DND-41 (cell line): ENCODE measurements around the gene MYT1.

ENCODE experiments used
- ATAC-seq: fragments of 200-7000 bp; cut with Tn5 transposase; 3 replicates; pipeline ENCODE4 v1.9.1; 2021; ENCODE audit warnings: low read depth; ENCODE audit not compliant: insufficient read depth
- DNase-seq: peaks from one replicate; pipeline ENCODE4 v3.0.0-alpha.2; 2020
- H2AFZ ChIP-seq: 2 replicates; pipeline ENCODE4 v1.6.0; 2012; ENCODE audit warnings: low read depth, low read length
- H3K27ac ChIP-seq: 2 replicates; pipeline ENCODE4 v1.5.1; 2012; ENCODE audit warnings: low read length, inconsistent platforms
- H3K27me3 ChIP-seq: fragments of 200-600 bp; sonication (generic); 2 replicates; pipeline ENCODE4 v1.6.0; 2012; ENCODE audit warnings: low read length, mild to moderate bottlenecking, inconsistent platforms; ENCODE audit not compliant: insufficient read depth, poor library complexity
- H3K36me3 ChIP-seq: 2 replicates; pipeline ENCODE4 v1.5.1; 2012; ENCODE audit warnings: low read length, inconsistent platforms; ENCODE audit not compliant: insufficient read depth
- H3K4me1 ChIP-seq: 2 replicates; pipeline ENCODE4 v1.5.1; 2012; ENCODE audit warnings: mild to moderate bottlenecking, low read length; ENCODE audit not compliant: insufficient read depth
- H3K4me2 ChIP-seq: 2 replicates; pipeline ENCODE4 v1.6.0; 2012; ENCODE audit warnings: mild to moderate bottlenecking, moderate library complexity, low read length, inconsistent platforms; ENCODE audit not compliant: insufficient read depth
- H3K4me3 ChIP-seq, 2 experiments: fragments of 200-600 bp in 1 of 2; shearing (Covaris generic) in 1 of 2; 2 replicates each; pipeline ENCODE4 v1.5.1; 2012 to 2016; ENCODE audit warnings: inconsistent platforms in 2 of 2, low read length in 2 of 2, mild to moderate bottlenecking in 2 of 2, low read depth in 1 of 2, moderate library complexity in 1 of 2
- H3K79me2 ChIP-seq: 2 replicates; pipeline ENCODE4 v1.6.0; 2012; ENCODE audit warnings: low read length, inconsistent platforms; ENCODE audit not compliant: insufficient read depth
- H3K9ac ChIP-seq: 2 replicates; pipeline ENCODE4 v1.6.0; 2012; ENCODE audit warnings: low read depth, mild to moderate bottlenecking, inconsistent platforms, low read length, moderate library complexity
- H3K9me3 ChIP-seq: 2 replicates; pipeline ENCODE4 v1.5.1; 2012; ENCODE audit warnings: low read length, moderate library complexity, mild to moderate bottlenecking, inconsistent platforms; ENCODE audit not compliant: insufficient read depth, severe bottlenecking
- H4K20me1 ChIP-seq: 2 replicates; pipeline ENCODE4 v1.6.0; 2012; ENCODE audit warnings: low read length; ENCODE audit not compliant: insufficient read depth
- EZH2 ChIP-seq: IDR thresholded peaks from 3 replicates; pipeline ENCODE4 v1.6.1; 2012; ENCODE audit warnings: borderline replicate concordance, low read depth, mild to moderate bottlenecking, moderate library complexity, low read length, inconsistent platforms; ENCODE audit not compliant: severe bottlenecking
- TF ChIP-seq, protein P1 (sequence below): IDR thresholded peaks from 2 replicates; pipeline ENCODE4 v1.5.1; 2012; ENCODE audit warnings: borderline replicate concordance, low read length, moderate library complexity, mild to moderate bottlenecking; ENCODE audit not compliant: poor library complexity, severe bottlenecking; ENCODE audit errors: extremely low read depth

Gene MYT1

DNA sequence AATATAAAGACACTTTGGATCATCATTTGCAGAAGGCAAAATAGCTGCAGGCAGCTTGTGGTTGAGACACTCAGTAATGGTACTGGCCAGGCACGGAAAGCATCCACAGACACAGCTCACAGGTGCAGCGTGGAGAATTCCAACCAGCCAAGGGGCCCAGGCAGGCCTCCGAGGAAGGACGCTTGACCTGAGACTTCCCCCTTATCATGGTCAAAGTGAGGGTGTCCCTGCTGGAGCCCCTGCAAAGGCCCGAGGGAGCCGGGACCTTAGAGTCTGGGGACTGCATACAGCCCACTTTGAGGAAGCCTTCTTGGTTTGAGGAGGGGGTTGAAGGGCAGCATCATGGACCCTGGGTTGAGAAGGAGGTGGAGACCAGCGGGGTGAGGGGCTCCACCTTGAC, 15.1 kb upstream of the MYT1 start:
- DNase-seq (no peak), ATAC-seq (no peak)
- Histone ChIP-seq H3K9me3 (peaks cover 18% of the 10 kb centered on the region), H3K9ac (no peak overlapping the region), H3K79me2 (no peaks in the 10 kb centered on the region), H3K4me1 (no peaks in the 10 kb centered on the region), H3K36me3 (no peaks in the 10 kb centered on the region), H3K27me3 (no peaks in the 10 kb centered on the region), H3K4me3 (no peak overlapping the region), H4K20me1 (peaks cover 5% of the 10 kb centered on the region), H2AFZ (no peak overlapping the region), H3K27ac (no peak overlapping the region), H3K4me2 (no peak overlapping the region)
- no peak for TF ChIP-seq EZH2
- TF ChIP-seq, protein P1, sequence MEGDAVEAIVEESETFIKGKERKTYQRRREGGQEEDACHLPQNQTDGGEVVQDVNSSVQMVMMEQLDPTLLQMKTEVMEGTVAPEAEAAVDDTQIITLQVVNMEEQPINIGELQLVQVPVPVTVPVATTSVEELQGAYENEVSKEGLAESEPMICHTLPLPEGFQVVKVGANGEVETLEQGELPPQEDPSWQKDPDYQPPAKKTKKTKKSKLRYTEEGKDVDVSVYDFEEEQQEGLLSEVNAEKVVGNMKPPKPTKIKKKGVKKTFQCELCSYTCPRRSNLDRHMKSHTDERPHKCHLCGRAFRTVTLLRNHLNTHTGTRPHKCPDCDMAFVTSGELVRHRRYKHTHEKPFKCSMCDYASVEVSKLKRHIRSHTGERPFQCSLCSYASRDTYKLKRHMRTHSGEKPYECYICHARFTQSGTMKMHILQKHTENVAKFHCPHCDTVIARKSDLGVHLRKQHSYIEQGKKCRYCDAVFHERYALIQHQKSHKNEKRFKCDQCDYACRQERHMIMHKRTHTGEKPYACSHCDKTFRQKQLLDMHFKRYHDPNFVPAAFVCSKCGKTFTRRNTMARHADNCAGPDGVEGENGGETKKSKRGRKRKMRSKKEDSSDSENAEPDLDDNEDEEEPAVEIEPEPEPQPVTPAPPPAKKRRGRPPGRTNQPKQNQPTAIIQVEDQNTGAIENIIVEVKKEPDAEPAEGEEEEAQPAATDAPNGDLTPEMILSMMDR = no peak

DNA sequence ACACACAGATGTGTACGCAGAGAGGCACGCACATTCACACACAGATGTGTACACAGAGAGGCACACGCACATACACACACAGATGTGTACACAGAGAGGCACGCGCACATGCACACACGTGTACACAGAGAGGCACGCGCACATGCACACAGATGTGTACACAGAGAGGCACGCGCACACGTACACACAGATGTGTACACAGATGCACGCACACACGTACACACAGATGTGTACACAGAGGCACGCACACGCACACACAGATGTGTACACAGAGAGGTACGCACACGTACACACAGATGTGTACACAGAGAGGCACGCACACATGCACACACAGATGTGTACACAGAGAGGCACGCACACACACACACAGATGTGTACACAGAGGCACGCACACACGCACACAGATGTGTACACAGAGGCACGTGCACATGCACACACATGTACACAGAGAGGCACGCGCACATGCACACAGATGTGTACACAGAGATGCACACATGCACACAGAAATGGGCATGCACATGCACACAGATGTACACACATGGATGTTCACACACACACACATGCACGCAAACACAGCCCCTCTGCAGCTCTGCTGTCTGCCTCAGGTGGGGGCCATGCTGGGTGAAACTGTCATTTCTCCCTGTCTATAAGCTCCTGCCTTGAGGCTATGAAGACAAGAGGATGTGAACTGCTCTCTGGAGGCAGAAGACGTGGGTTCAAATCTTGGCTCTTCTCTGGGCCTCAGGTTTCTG, 14.3 kb upstream of the MYT1 start:
- ATAC-seq = no peak

DNA sequence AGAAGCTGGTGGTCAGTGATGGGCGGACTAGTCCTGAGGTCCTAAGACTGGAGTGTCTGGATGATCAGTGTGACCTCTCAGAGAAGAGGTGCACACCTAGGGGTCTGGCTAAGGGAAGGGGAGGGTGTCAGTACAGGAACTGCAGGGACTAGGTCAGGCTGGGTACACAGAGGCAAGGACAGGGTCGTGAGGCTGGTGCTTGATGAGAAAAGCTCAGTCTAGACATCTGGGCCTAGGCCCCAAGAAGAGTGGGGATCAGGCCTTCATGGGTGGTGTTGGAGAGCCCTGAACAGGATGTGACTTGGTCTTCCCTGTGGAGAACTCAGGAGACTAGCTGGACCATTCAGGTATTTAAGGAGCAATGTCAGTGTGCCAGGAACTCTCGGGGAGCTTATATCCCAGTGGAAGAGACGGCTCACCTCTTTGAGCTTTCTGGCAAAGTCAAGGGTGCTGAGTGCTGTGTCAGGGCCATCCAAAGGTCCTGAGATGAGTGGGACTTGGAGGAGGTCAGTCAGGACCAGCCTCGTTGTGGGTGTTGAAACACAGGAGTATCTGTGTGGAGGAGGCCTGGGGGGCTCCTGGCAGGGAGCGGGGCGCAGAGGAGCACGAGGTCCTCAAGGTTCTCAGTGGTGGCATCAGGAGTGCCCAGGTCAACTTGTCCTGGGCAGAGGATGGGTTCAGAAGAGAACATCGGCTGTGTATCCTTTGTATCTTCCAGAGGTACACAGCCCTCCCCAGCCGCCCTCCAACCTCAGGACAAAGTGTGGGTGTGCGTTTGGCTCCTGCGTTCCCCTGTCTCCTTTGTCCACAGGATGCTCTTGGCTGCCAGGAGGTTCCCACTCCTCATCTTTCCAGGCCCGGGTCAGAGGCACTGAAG, 13.3 kb upstream of the MYT1 start:
- Histone ChIP-seq H3K27me3 (no peaks in the 10 kb centered on the region), H3K4me1 (no peaks in the 10 kb centered on the region), H3K4me3 (no peak overlapping the region), H3K27ac (no peak overlapping the region), H4K20me1 (peaks cover 10% of the 10 kb centered on the region), H2AFZ (no peak overlapping the region), H3K4me2 (no peak overlapping the region), H3K9me3 (peaks cover 3% of the 10 kb centered on the region), H3K79me2 (no peaks in the 10 kb centered on the region), H3K9ac (no peak overlapping the region), H3K36me3 (no peaks in the 10 kb centered on the region)
- DNase-seq (no peak), ATAC-seq (no peak)
- TF ChIP-seq, protein P1 = no peak
- TF ChIP-seq EZH2 = no peak

More for the DNA sequence above, 14.3 kb upstream of the MYT1 start:
- H3K4me3 ChIP-seq = no peak overlapping the region
- no peak overlapping the region for H3K9ac ChIP-seq
- H3K36me3 ChIP-seq = no peaks in the 10 kb centered on the region
- H3K27ac ChIP-seq = no peak overlapping the region
- H3K4me1 ChIP-seq = no peaks in the 10 kb centered on the region
- peaks cover 13% of the 10 kb centered on the region for H3K9me3 ChIP-seq
- no peak overlapping the region for H2AFZ ChIP-seq
- H4K20me1 ChIP-seq = peaks cover 10% of the 10 kb centered on the region
- no peaks in the 10 kb centered on the region for H3K79me2 ChIP-seq
- no peak overlapping the region for H3K4me2 ChIP-seq
- TF ChIP-seq EZH2 = no peak
- TF ChIP-seq, protein P1 = no peak
- DNase-seq = no peak
- no peaks in the 10 kb centered on the region for H3K27me3 ChIP-seq
